Uterus (tissue), 4 donors: ENCODE results near the gene CAMK2D. TPM values are rescaled to one million over a fixed set of nuclear protein-coding genes. Genes with fewer than 3 reads are reported as not detected.

Source experiments
- DNase-seq, 2 donors: peaks; one replicate each; pipeline ENCODE4 v3.0.0-alpha.2; 2019 to 2020
- H3K27ac ChIP-seq, 2 donors: fragments of 200-600 bp; sonication (generic); 1 replicate in 1 of 2; 2 replicates in 1 of 2; pipeline ENCODE4 v1.5.1; 2016 to 2018
- H3K27me3 ChIP-seq, 2 donors: fragments of 200-600 bp; sonication (generic); one replicate each; pipeline ENCODE4 v1.5.1; 2018 to 2019; ENCODE audit warnings: control low read depth in 1 of 2
- H3K36me3 ChIP-seq, 2 donors: fragments of 200-600 bp; sonication (generic); one replicate each; pipeline ENCODE4 v1.5.1; 2019; ENCODE audit warnings: control low read depth in 1 of 2
- H3K4me1 ChIP-seq, 2 donors: fragments of 200-600 bp; sonication (generic); one replicate each; pipeline ENCODE4 v1.5.1; 2018 to 2019; ENCODE audit warnings: control low read depth in 1 of 2
- H3K4me3 ChIP-seq, 2 donors: fragments of 200-600 bp; sonication (generic); 1 replicate in 1 of 2; 2 replicates in 1 of 2; pipeline ENCODE4 v1.5.1; 2018 to 2019; ENCODE audit warnings: mild to moderate bottlenecking in 1 of 2
- H3K9me3 ChIP-seq, 2 donors: fragments of 200-600 bp; sonication (generic); one replicate each; pipeline ENCODE4 v1.5.1; 2019; ENCODE audit warnings: control low read depth in 1 of 2
- CTCF ChIP-seq, 4 experiments: fragments of 200-600 bp in 2 of 4; fragments of 450-650 bp in 2 of 4; sonication (generic) in 2 of 4; IDR thresholded peaks; one replicate each; pipeline ENCODE4 v1.5.1; 2016 to 2019; ENCODE audit warnings: antibody characterized with exemption in 4 of 4, mild to moderate bottlenecking in 2 of 4, moderate library complexity in 1 of 4
- POLR2A ChIP-seq, 2 donors: fragments of 450-650 bp; IDR thresholded peaks; one replicate each; pipeline ENCODE4 v1.6.1; 2016; ENCODE audit warnings: antibody characterized with exemption in 2 of 2, mild to moderate bottlenecking in 1 of 2, moderate library complexity in 1 of 2
- intact Hi-C: fragments of 100-400 bp; cut with DNase I; formaldehyde crosslinking; loops from one replicate; pipeline ENCODE4 v1.15.1; 2023; ENCODE audit warnings: low total_unique reads
- total RNA-seq, 4 donors: library from RNA; depleted of rRNA in 3 of 4; stranded (reverse); fragments of >200 nt in 3 of 4; gene quantifications; one replicate each; pipeline versions ENCODE4 v1.1.0 to v1.2.4, GENCODE V29; 2014 to 2023
- donor health status: DM: yes; HTN: yes; CAD: no.

The CAMK2D gene
- total RNA-seq, 4 donors from 2014 or later: 41.5 to 95.3 (median 54.3) TPM

GRCh38 chr4:113496698-113497097, 264.8 kb downstream of the CAMK2D start:
- no peaks in the 10 kb centered on the region for H3K9me3 ChIP-seq
- no peak for TF ChIP-seq CTCF (IDR thresholded peaks at IDR 0.05)
- TF ChIP-seq POLR2A (IDR thresholded peaks at IDR 0.05): no peak
- H3K4me3 ChIP-seq: no peak overlapping the region
- H3K27me3 ChIP-seq: no peaks in the 10 kb centered on the region
- no peaks in the 10 kb centered on the region for H3K36me3 ChIP-seq
- DNase-seq: no peak
- H3K4me1 ChIP-seq: no peaks in the 10 kb centered on the region
- intact Hi-C loops: no loop called here
- H3K27ac ChIP-seq: no peak overlapping the region

- no peaks in the 10 kb centered on the region for H3K36me3 ChIP-seq
- H3K27ac ChIP-seq: no peak overlapping the region
- TF ChIP-seq POLR2A (IDR thresholded peaks at IDR 0.05) (no peak), CTCF (IDR thresholded peaks at IDR 0.05) (no peak)
- no peaks in the 10 kb centered on the region for H3K9me3 ChIP-seq
- intact Hi-C loops: no loop called here
- no peak for DNase-seq
- H3K4me1 ChIP-seq: no peaks in the 10 kb centered on the region
- H3K4me3 ChIP-seq: no peak overlapping the region
- no peaks in the 10 kb centered on the region for H3K27me3 ChIP-seq
These were observed 265.7 kb downstream of the CAMK2D start for GRCh38 chr4:113495790-113496189.

- H3K4me1 ChIP-seq: no peaks in the 10 kb centered on the region
- H3K9me3 ChIP-seq: no peaks in the 10 kb centered on the region
- no peaks in the 10 kb centered on the region for H3K36me3 ChIP-seq
- intact Hi-C loops: no loop called here
- no peak for DNase-seq
- no peak for TF ChIP-seq CTCF (IDR thresholded peaks at IDR 0.05)
- TF ChIP-seq POLR2A (IDR thresholded peaks at IDR 0.05): no peak
- H3K4me3 ChIP-seq: no peak overlapping the region
- no peak overlapping the region for H3K27ac ChIP-seq
- no peaks in the 10 kb centered on the region for H3K27me3 ChIP-seq
These were observed 278.4 kb downstream of the CAMK2D start for GRCh38 chr4:113483131-113483530.

GRCh38 chr4:113482325-113482724, 279.2 kb downstream of the CAMK2D start:
- H3K27ac ChIP-seq: no peak overlapping the region
- H3K36me3 ChIP-seq: no peaks in the 10 kb centered on the region
- H3K27me3 ChIP-seq: no peaks in the 10 kb centered on the region
- no peak overlapping the region for H3K4me3 ChIP-seq
- DNase-seq: no peak
- H3K9me3 ChIP-seq: no peaks in the 10 kb centered on the region
- no peak for TF ChIP-seq CTCF (IDR thresholded peaks at IDR 0.05)
- no peak for TF ChIP-seq POLR2A (IDR thresholded peaks at IDR 0.05)
- no peaks in the 10 kb centered on the region for H3K4me1 ChIP-seq
- intact Hi-C loops: no loop called here

- TF ChIP-seq POLR2A (IDR thresholded peaks at IDR 0.05) (no peak), CTCF (IDR thresholded peaks at IDR 0.05) (no peak)
- intact Hi-C loops: no loop called here
- no peak for DNase-seq
- Histone ChIP-seq H3K4me1 (no peaks in the 10 kb centered on the region), H3K27ac (no peak overlapping the region), H3K9me3 (no peaks in the 10 kb centered on the region), H3K4me3 (no peak overlapping the region), H3K27me3 (no peaks in the 10 kb centered on the region), H3K36me3 (no peaks in the 10 kb centered on the region)
These were observed 279.7 kb downstream of the CAMK2D start for GRCh38 chr4:113481820-113482219.
